UCSD-AML1 (cell line): Measurements from ENCODE around the gene AKT1.
"Not testable (repeated sequence)": the region's sequence is repeated elsewhere in the genome, so short reads cannot be mapped to it uniquely, and the experiment has no call there.

Experiments used
- DNase-seq: peaks from one replicate; lab custom pipeline; 2025; ENCODE audit not compliant: unreplicated experiment; lab: John Stamatoyannopoulos, UW

The AKT1 gene

DNA sequence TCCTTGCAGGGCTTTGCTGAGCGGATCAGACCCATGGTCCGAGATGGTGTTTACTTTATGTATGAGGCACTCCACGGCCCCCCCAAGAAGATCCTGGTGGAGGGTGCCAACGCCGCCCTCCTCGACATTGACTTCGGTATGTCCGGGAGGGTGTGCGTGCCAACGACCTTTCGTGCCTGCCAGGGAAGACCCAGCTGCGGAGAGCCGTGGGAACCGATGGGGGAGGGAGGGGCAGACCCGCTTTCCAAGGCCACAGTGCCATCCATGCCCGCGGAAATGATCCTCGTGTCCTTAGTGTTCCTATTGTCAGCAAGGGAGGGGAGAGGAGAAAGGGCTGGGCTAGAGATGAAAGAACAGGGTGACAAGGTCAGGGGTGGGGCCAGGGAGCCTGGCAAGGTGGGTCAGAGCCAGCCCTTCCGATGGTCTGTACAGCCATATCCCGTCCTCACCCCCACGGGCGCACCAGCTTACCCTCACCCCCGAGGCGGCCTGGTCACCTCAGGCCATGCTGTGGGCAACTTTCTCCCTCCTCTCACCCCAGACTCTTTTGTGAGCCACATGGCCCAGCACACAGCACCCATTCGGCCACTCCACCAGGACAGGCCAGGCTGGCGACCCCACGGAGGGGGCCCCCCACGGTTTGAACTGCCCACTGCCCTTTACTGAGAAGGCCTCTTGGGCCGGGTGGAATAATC, 54.3 kb downstream of the AKT1 start:
- DNase-seq: no peak

DNA sequence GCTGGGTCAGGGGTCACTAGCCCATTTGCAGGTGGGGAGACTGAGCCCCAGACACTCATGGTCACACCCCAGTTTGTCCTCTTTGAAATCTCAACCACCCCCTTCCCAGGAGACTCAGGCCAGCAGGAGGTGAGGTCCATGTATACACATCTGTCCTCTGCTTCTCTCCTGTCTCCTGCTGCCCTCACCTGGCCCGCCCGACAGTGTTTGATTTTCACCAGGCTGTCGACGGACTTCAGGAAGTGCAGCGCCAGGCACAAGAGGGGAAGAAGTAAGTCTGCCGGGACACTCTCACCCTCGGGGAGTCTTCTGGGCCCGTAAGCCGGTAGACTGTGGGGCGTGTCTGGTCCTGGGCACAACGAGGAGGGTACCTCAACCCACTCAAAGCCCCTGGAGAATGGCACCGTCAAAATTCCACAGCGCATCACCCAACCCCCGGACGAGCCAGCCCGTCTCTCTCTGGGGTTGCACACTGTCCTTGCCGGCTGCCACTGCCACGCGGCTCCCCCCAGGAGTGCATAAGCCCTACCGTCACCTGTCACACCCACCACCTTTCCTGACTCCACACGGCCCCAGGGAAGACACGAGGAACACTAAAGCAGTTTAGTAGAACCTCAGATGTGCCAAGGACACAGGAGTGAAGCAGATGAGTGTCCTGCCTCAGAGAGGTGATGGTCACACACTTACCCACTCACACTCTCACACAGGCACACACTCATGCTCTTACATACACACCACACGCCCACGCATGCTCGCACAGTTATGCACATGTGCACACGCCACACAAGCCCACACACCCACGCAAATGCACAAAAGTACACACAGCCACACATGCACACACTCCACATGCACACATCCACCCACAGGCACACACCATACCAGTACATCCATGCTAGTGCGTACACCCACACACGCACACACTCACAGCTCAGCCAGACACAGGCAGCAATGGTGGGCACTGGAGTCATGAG, 55.7 kb downstream of the AKT1 start:
- no peak for DNase-seq

DNA sequence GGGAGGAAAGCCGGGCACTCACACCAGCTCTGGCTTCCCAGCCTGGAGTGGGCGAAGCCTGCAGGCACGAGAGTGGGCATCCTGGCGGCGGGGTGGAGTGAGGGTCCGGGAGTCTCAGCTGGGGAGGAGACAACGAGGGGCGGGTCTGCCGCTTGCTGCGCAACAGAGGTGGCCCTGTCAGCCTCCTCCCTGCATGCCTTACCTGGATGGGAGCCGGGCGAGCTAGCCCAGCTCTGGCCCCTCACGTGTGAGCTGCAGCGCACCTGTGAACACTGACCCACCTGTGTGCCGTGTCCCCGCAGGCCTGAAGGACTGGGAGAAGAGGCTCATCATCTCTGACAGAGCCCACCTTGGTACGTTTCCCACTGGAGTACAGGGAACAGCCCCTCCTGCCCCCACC, 56.5 kb downstream of the AKT1 start:
- DNase-seq: no peak

DNA sequence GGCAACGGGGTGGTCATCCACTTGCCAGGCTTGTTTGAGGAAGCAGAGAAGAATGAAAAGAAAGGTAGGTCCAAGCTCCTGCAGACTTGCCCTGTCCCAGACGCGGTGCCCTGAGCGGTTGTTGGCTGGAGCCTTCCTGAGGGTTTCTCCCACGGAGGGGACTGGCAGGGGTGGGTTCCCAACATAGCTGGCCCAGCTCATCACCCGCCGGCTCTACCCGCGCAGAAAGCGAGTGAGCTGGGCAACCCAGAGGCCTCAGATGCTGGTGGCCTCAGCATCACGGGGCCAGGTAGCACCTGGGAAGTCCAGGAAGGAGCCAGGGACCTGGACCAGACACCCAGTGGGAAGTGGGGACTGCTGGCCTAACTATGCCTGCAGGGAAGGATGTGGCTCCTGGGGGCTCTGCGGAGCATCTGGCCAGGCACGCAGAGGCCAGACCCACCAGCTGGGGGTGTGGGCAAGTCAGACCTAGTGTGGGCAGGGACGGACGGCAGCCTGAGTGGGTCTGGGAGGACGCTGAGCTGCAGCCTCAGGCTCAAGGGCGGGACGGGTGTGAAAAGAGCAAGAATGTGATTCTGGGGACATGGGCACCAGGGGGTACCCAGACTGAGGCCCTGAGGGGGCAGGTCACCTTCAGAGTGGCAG, 57.1 kb downstream of the AKT1 start:
- DNase-seq: no peak

DNA sequence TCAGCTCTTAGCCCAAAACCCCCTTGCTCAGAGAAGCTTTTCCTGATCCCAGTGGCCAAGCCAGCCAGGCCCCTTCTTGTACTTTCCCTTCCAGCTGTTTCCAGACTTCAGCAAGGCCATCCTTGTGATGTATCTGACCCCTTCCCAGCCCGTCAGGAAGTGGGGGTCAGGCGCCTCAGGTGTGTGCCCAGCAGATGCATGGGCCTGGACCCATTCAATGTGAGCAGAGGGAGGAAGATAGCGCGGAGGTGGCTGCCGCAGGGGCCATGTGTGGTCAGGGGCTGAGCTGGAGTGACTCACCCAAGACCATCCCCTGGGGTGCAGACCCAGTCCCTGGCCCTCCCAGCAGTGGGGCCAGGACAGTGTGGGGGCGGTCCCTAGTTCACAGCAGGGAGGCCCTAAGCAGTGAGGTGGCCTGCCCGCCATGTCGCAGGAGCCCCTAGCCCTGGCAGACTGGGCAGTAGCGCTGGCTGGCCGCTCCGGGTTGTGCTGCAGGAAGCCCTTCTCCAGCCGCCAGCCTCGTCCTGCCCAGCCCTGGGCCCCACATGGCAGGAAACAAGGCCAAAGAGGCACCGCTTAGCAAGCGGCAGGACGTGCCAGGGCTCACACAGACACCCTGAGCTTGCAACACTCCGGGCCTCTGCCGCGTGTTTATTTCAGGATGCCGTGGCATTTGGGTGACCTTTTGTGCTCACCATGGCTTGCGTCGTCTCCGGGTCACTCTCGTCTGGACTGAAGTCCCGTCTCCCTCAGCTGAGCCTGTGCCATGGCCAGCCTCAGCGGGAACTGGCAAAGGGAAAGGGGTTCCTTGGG, 59.5 kb downstream of the AKT1 start:
- DNase-seq: peak; percentile 60

DNA sequence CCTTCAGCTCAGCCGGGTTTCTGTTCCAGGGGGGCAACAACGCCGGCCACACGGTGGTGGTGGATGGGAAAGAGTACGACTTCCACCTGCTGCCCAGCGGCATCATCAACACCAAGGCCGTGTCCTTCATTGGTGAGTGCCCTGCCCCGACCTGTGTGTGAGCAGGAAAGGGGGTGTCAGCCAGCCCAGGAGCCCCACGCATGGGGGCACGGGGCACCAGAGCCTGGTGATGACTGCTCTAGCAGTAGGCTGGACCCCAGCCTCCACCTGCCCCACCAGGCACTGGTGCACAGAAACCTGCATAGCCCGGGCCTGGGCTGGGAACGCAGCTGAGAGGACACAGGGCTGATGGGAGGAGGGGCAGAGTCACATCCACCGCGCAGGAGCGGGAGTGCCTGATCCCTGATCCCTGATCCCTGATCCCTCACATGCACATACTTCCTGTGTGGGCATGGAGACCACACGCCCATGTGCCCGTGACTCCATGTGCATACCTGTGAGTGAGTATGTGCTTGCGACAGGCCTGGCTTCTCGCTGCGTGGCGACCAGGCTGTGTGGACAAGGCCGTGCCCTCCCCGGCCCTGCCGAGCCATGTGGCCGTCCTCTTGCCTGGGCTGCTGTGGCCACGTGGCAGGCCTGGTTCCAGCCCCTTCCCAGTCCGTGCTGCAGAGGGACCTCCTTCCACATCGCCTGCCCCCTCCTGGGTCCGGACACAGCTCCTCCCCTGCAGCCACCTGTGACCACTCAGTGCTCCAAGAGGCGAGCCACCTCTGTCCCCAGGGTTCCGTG, 60.4 kb downstream of the AKT1 start:
- no peak for DNase-seq

DNA sequence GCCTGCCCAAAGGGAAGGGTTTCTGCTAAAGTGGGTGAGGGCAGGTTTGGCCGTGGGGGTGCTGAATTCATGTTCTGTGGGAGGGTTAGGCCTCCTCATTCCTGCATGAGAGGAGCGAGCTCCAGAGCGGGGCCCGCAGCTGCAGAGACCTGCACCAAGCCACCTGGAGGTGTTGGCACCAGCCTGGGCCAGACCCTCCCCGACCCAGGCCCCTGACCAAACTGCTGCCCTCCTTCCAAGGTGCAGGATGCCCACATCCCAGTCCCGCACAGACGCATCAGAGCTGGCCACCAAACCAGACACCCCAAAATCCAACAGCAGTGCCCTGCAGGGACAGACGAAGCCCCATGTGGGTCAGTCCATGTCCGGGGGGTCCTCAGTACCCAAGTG, 61.0 kb downstream of the AKT1 start:
- DNase-seq: no peak

DNA sequence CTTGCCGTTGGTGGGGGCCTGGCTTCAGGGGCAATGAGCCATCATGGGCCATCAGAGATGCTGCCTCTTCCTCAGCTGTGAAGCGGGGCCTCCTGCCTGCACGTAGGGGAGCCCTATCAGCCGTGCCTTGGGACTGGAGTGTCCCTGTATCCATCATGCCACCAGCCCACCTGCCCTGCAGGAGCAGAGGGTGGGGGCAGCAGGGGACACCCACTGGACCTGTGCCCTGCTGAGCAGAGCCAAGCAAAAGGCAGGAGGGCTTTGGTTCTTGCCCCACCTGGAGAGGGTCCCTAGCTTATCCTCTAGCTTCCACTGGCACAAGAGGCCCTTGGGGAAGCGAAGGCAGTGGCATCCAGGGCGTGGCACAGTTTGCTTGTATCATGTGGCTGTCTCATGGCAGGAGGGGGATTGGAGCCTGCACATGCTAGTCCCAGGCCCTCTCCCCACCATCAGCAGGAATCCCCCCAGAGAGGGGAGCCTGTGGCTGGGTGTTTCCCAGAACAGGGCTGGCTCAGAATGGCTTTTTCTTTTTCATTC, 61.4 kb downstream of the AKT1 start:
- DNase-seq: no peak

DNA sequence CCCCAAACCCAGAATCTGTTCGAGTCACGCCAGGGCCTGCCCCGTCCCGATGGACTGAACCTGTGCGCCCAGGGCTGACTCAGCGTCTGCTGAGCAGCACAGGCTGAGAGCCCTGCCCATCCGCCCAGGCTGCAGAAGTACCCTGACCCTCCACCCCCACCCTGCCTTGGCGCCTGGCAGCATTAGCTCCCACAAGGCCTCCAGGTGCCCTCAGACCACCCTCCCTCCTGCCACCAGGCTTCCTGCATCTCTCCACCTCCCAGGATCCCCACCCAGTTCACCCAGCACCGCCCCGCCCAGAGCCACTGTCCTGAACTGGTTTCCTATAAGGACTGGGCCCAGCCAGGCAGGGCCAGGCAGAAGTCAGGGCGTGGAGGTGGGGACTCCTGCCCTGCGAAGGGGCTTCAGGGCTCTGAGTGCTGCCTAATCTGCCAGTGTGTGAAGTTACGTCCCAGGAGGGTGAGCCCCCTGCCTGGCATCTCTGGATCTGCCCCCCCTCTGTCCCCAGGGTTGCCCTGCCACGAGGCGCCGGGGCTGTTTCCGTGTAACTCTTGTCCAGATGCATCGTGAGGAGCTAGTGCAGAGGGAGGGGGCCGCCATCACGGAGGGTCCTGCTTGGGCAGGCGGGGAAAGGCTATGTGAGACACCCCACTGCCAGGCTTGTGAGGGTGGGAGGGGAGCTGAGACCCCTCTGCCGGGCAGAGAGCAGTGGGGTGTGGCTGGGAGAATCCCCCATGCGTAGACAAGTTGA, 62.4 kb downstream of the AKT1 start:
- no peak for DNase-seq

DNA sequence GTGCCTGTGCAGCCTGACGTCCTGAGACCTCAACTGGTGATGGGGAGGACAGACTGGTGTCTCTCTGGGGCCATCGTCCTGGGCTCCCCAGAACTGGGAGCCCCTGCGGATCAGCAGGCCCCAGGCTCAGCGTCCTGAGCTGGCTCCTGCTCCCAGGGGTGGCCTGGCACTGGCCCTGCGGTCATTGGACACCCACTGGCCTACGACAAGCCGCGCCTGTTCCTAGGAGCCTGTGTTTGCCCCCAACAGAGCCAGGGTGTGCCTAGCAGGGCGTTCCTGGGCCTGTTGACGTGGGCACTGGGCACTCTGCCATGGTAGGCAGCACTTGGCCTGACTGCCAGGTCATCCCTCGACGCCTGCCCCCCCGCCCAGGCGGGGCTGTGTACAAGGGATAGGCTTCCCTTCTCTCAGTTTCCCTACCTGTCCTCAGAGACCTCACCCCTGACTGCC, 63.2 kb downstream of the AKT1 start:
- DNase-seq: no peak

DNA sequence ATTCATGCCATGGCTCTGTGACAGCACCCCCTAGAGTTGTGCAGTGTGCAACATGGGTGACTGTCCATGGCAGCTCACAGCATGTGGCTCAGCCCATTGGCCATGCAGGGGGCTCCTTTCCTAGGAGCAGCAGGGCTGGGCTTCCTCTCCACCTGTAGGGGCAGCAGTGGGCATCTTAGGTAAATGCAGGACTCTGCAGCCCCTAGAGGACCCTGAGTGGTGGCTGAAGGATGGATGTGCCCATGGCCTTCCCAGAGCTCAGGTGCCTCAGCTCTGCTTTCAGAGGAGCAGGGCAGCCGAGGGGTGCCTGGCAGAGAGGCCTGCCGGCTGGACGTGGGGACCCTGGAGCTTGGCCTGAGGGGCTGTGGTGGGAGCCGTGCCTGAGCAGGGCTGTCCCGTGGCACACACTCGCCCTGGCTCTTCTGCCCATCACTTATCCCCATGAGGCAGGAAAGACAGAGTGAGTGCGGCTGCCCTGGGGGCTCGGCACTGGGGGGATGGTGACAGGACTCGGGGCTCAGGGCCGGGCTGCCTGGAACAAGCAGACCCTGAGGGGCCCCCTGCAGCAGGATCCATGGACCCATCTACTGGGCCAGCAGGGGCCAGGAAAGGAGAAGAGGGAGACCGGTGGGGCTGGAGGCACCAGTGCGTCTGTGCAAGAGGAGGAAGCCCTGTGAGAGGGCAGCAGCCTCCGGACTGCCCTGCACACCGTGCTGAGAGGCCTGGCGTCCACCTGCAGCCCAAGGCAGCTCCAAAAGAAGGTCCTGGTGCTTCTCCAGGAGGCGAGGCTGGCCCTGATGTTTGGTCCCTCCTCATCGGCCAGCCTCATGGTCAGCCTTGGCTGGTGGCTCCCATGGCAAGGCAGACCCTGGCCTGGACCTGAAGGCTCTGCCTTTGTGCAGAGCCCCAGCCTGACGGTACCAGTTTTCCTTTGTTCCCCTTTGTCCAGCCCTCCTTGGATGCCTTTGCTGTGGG, 63.9 kb downstream of the AKT1 start:
- DNase-seq: no peak

DNA sequence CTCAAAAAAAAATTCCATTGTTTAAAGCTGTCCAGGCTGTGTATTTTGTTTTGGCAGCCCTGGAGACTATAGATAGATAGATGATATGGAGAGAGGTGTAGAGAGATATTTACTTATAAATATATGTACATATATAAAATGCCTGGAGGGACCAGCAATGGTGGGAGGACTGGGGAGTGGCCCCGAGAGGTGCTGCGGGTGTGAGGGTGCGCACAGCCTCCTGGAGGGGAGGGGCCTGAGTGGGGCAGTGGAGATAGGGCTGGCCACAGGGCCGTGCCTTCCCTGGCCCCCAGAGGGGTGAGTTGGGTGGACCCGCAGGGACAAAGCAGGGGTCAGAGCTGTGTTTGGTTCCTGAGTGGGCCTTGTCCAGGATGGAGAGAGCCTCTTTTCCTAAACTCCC, 65.1 kb downstream of the AKT1 start:
- DNase-seq: no peak

DNA sequence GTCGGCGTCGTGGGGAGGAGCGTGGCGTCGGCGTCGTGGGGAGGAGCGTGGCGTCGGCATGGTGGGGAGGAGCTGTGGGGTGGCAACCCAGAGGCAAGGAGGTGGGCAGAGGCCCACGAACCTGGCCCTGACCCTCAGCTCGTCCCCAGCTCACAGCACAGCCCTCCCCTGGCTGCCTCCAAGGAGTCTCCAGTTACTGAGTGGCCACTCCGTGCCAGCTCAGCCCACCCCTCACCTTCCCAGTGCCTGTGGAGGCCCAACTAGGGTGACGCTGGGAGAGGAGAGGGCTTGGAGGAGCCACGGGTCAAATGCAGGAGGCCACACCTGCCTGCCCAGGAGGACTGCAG, 65.7 kb downstream of the AKT1 start:
- DNase-seq: no peak

DNA sequence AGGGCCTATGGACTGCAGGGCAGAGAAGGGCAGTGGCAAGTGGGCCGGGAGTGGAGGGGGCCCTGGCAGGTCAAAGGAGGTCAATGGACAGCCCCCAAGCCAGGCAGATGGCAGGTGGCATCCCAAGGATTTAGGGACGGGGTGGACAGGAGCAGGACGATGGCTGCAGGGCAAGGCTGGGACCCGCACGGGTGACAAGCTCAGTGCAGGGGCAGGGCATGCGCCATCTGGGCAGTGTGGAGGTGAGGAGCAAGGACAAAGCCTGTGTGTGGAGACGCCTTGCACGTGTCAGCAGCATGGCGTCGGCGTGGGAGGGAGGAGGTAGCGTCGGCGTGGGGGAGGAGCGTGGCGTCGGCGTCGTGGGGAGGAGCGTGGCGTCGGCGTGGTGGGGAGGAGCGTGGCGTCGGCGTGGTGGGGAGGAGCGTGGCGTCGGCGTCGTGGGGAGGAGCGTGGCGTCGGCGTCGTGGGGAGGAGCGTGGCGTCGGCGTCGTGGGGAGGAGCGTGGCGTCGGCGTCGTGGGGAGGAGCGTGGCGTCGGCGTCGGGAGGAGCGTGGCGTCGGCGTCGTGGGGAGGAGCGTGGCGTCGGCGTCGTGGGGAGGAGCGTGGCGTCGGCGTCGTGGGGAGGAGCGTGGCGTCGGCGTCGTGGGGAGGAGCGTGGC, 66.2 kb downstream of the AKT1 start:
- not testable (repeated sequence) for DNase-seq

DNA sequence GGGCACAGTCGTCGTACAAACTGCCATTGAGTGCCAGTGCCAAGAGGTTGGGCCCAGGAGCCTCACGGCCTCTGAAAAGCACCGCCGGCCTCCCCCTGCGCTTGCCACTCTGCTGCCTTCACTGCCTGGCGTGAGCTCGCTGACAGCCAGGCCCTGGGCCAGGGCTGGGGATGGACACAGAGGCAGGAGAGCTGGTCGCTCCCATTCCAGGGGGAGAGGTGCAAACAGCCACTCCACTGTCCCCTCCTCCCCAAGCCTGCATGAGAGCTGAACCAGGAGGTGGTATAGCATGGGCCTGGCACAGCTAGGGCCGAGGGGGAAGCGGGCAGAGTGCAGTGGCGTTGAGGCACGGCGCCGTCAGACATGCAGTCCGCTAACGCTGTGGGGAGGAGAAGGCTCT, 66.9 kb downstream of the AKT1 start:
- DNase-seq: no peak

DNA sequence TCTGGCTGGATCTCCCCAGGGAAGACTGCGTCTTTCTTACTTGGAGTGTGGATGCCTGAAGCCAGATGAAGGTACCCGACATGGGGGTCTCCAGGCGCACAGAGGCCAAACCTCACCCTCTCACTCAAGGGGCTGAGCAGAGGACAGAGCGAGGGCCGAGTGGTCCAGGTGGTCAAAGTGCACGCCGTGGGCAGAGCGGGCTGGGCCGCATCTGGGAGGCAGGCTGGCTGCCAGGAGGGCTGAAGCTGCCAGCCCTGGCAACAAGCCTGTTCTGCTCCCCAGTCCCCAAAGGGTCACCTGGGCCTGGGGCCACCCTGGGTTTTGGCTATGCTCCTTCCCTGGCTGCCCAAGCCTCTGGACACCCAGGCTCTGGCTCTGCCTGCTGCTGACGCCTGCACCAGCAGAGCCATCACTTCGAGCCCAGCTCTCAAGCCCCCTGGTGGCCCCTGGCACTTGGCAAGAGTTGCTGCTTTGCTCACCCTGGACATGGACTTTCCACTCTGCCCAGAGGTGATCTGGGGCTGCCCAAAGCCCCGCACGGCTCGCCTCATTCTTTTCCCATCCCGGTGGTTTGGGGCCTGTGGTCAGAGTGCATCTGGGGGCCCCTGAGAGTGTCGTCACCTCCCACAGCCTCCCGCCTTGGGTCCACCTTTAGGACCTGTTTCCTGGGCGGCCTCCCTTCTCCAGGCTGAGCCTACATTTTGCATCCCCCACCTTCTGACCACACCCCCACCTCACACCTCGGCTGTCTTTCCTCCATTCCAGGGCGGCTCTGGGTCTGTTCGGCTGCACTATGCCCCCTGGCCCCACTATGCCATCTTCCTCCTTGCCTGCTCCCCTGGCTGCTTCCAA, 68.7 kb downstream of the AKT1 start:
- no peak for DNase-seq
